Keratinocyte (primary cell): ENCODE data around the gene AP2A1. TPM values are rescaled to one million over a fixed set of nuclear protein-coding genes. Genes with fewer than 3 reads are reported as not detected.

Experiments used
- DNase-seq: peaks from one replicate; pipeline ENCODE4 v3.0.0-alpha.2; 2011; ENCODE audit warnings: low read depth, missing footprints, low spot score
- FAIRE-seq: peaks from 2 replicates; lab custom pipeline; 2011; peaks lifted over from hg19 to GRCh38; lab: Jason Lieb, UNC
- H2AFZ ChIP-seq: 2 replicates; pipeline ENCODE4 v1.6.0; 2012; ENCODE audit warnings: low read length, control low read depth, inconsistent platforms; ENCODE audit not compliant: control insufficient read depth
- H3K27ac ChIP-seq: 2 replicates; pipeline ENCODE4 v1.5.1; 2011; ENCODE audit warnings: low read length; ENCODE audit not compliant: control insufficient read depth, insufficient read depth
- H3K27me3 ChIP-seq: 3 replicates; pipeline ENCODE4 v1.6.0; 2011; ENCODE audit warnings: low read length; ENCODE audit not compliant: control insufficient read depth, insufficient read depth; ENCODE audit errors: extremely low read depth
- H3K36me3 ChIP-seq, 2 experiments: 2 replicates in 1 of 2; 3 replicates in 1 of 2; pipeline ENCODE4 v1.5.1; 2011; ENCODE audit warnings: low read length in 2 of 2, mild to moderate bottlenecking in 1 of 2; ENCODE audit not compliant: control insufficient read depth in 2 of 2, insufficient read depth in 2 of 2; ENCODE audit errors: extremely low read depth in 1 of 2
- H3K4me1 ChIP-seq: 3 replicates; pipeline ENCODE4 v1.5.1; 2011; ENCODE audit warnings: low read length; ENCODE audit not compliant: control insufficient read depth, insufficient read depth; ENCODE audit errors: extremely low read depth
- H3K4me2 ChIP-seq: 3 replicates; pipeline ENCODE4 v1.6.0; 2011; ENCODE audit warnings: low read depth, low read length; ENCODE audit not compliant: control insufficient read depth, insufficient read depth; ENCODE audit errors: extremely low read depth
- H3K4me3 ChIP-seq, 3 experiments: fragments of 200-600 bp in 1 of 3; sonication (generic) in 1 of 3; 2 replicates in 2 of 3; 3 replicates in 1 of 3; pipeline ENCODE4 v1.5.1; 2011 to 2016; ENCODE audit warnings: low read length in 3 of 3, mild to moderate bottlenecking in 3 of 3, control low read depth in 2 of 3, inconsistent platforms in 1 of 3, low read depth in 1 of 3, mixed read lengths in 1 of 3, mixed run types in 1 of 3, moderate library complexity in 1 of 3; ENCODE audit not compliant: control insufficient read depth in 2 of 3, insufficient read depth in 2 of 3; ENCODE audit errors: extremely low read depth in 1 of 3
- H3K79me2 ChIP-seq: 2 replicates; pipeline ENCODE4 v1.6.0; 2012; ENCODE audit warnings: low read length; ENCODE audit not compliant: control insufficient read depth, insufficient read depth
- H3K9ac ChIP-seq: 3 replicates; pipeline ENCODE4 v1.6.0; 2011; ENCODE audit warnings: low read length; ENCODE audit not compliant: control insufficient read depth, insufficient read depth; ENCODE audit errors: extremely low read depth
- H3K9me1 ChIP-seq: 3 replicates; pipeline ENCODE4 v1.6.0; 2011; ENCODE audit warnings: low read length; ENCODE audit not compliant: control insufficient read depth, insufficient read depth; ENCODE audit errors: extremely low read depth
- H3K9me3 ChIP-seq: 2 replicates; pipeline ENCODE4 v1.5.1; 2012; ENCODE audit warnings: low read depth, low read length; ENCODE audit not compliant: control insufficient read depth
- H4K20me1 ChIP-seq: 3 replicates; pipeline ENCODE4 v1.6.0; 2011; ENCODE audit warnings: low read length; ENCODE audit not compliant: control insufficient read depth, insufficient read depth; ENCODE audit errors: extremely low read depth
- CTCF ChIP-seq, 3 experiments: IDR thresholded peaks in 1 of 3; conservative IDR thresholded peaks in 1 of 3; optimal IDR thresholded peaks in 1 of 3; 2 replicates in 2 of 3; 3 replicates in 1 of 3; pipeline versions ENCODE3 to v1.5.1; 2011; ENCODE audit warnings: low read length in 3 of 3, mild to moderate bottlenecking in 3 of 3, moderate library complexity in 2 of 3, control low read depth in 1 of 3, inconsistent platforms in 1 of 3; ENCODE audit not compliant: insufficient read depth in 2 of 3; ENCODE audit errors: extremely low read depth in 1 of 3
- EZH2 ChIP-seq: IDR thresholded peaks from one replicate; pipeline ENCODE4 v1.6.1; 2012; ENCODE audit warnings: inconsistent platforms, mild to moderate bottlenecking, low read length, moderate library complexity
- dilution Hi-C: fragments of 300-500 bp; cut with MboI; formaldehyde crosslinking; loops from one replicate; pipeline ENCODE4 v1.7.0; 2020; ENCODE audit warnings: low sequenced_read_pairs; ENCODE audit not compliant: extremely low pct_ligation_motif_present
- polyA plus RNA-seq, 5 experiments: library from polyadenylated mRNA; depleted of rRNA in 3 of 5; stranded (reverse) in 3 of 5; stranded (forward) in 1 of 5; unstranded in 1 of 5; fragments of >200 nt; gene quantifications; 1 replicate in 1 of 5; 2 replicates in 3 of 5; 3 replicates in 1 of 5; pipeline versions ENCODE4 v1.2.1 to v1.2.3, GENCODE V29; 2011 to 2012; ENCODE audit warnings: missing spikeins in 2 of 5, low read depth in 1 of 5, low replicate concordance in 1 of 5

AP2A1 gene
- polyA plus RNA-seq, 1 donor (not counting 4 experiments of a cell fraction or from before 2014, with no cell fraction given): 36.7 TPM

GRCh38 chr19:49803529-49803856 lies 36.7 kb downstream of the AP2A1 start:
- no peaks in the 10 kb centered on the region for H3K27me3 ChIP-seq
- H3K27ac ChIP-seq: no peak overlapping the region
- no peak for TF ChIP-seq CTCF (optimal IDR thresholded peaks at IDR 0.05 in 1 of 3, IDR thresholded peaks at IDR 0.05 in 1 of 3, conservative IDR thresholded peaks at IDR 0.05 in 1 of 3; ENCODE audit: extremely low read depth in 1 of 3, insufficient read depth in 2 of 3, low read length in 3 of 3)
- no peak for TF ChIP-seq EZH2
- no peaks in the 10 kb centered on the region for H3K79me2 ChIP-seq
- H4K20me1 ChIP-seq: no peaks in the 10 kb centered on the region
- DNase-seq (no peak), FAIRE-seq (no peak)
- dilution Hi-C loops: no loop called here
- H3K9me3 ChIP-seq: no peaks in the 10 kb centered on the region
- H3K4me1 ChIP-seq: no peaks in the 10 kb centered on the region
- H2AFZ ChIP-seq: no peak overlapping the region
- no peak overlapping the region for H3K4me3 ChIP-seq
- no peak overlapping the region for H3K9ac ChIP-seq
- H3K36me3 ChIP-seq: peaks cover 20 to 22% of the 10 kb centered on the region in 2 experiments
- no peaks in the 10 kb centered on the region for H3K9me1 ChIP-seq
- H3K4me2 ChIP-seq: no peak overlapping the region

- no peak overlapping the region for H3K27ac ChIP-seq
- no peak for TF ChIP-seq CTCF (optimal IDR thresholded peaks at IDR 0.05 in 1 of 3, IDR thresholded peaks at IDR 0.05 in 1 of 3, conservative IDR thresholded peaks at IDR 0.05 in 1 of 3; ENCODE audit: extremely low read depth in 1 of 3, insufficient read depth in 2 of 3, low read length in 3 of 3)
- no peak for TF ChIP-seq EZH2
- no peak overlapping the region for H2AFZ ChIP-seq
- no peak overlapping the region for H3K4me2 ChIP-seq
- no peaks in the 10 kb centered on the region for H3K79me2 ChIP-seq
- DNase-seq (no peak), FAIRE-seq (no peak)
- H3K9me3 ChIP-seq: no peaks in the 10 kb centered on the region
- H3K4me3 ChIP-seq: no peak overlapping the region
- no peaks in the 10 kb centered on the region for H4K20me1 ChIP-seq
- H3K27me3 ChIP-seq: no peaks in the 10 kb centered on the region
- no peaks in the 10 kb centered on the region for H3K9me1 ChIP-seq
- dilution Hi-C loops: no loop called here
- H3K4me1 ChIP-seq: peaks cover 10% of the 10 kb centered on the region
- no peak overlapping the region for H3K9ac ChIP-seq
- peaks cover 8 to 20% of the 10 kb centered on the region in 2 experiments for H3K36me3 ChIP-seq
Measured at GRCh38 chr19:49805822-49806619, 39.2 kb downstream of the AP2A1 start.
